Measurements from ENCODE around the gene CRIP1.

DNA sequence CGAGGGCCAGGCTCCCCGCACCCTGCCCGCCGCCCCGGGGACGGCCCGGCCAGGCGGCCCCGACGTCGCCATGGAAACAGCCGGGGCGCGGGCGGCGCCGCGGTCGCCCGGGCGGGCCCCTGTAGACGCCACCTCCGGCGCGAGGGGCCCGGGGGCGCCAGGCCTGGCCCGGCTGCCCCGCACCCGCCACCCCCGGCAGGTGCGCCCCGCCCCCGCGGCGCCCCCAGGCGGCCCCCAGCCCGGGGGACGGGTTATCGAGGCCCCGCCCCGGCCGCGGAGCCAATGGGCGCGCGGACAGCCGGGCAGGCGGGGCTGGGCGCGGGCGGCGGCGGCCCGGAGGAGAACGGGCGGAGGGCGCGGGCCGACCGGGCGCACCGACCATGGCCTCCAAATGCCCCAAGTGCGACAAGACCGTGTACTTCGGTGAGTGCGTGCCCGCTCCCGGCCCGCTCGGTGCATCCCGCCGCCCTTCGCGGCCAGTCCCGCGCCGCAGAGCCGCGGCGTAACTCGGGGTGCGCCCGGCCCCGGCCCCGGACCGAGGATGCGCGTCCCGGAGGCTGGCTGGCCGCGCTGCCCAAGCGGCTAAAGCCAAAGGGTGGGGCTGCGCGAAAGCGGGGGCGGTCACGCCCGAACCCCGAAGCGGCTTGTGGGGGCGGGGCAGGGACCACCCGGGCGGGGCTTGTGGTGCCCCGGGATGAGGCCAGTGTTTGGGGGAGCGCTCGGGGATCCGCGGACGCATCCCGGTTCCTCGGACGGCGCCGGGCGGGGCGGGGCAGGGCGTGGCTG is 12.0 kb upstream of the CRIP1 start, which contains the start of gene CRIP2:
- TF ChIP-seq, protein P1, sequence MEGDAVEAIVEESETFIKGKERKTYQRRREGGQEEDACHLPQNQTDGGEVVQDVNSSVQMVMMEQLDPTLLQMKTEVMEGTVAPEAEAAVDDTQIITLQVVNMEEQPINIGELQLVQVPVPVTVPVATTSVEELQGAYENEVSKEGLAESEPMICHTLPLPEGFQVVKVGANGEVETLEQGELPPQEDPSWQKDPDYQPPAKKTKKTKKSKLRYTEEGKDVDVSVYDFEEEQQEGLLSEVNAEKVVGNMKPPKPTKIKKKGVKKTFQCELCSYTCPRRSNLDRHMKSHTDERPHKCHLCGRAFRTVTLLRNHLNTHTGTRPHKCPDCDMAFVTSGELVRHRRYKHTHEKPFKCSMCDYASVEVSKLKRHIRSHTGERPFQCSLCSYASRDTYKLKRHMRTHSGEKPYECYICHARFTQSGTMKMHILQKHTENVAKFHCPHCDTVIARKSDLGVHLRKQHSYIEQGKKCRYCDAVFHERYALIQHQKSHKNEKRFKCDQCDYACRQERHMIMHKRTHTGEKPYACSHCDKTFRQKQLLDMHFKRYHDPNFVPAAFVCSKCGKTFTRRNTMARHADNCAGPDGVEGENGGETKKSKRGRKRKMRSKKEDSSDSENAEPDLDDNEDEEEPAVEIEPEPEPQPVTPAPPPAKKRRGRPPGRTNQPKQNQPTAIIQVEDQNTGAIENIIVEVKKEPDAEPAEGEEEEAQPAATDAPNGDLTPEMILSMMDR (IDR thresholded peaks at IDR 0.05; ENCODE audit: low read length) = no peak
- no peak for TF ChIP-seq EZH2phosphoT487 (IDR thresholded peaks at IDR 0.05; ENCODE audit: low read length)
- TF ChIP-seq EZH2 (optimal IDR thresholded peaks at IDR 0.05; ENCODE audit: low read depth, low read length) = no peak

Data from MM.1S (cell line).